GM19328 (cell line): ENCODE results near the gene CTBP2.
"Not testable (repeated sequence)": the region's sequence is repeated elsewhere in the genome, so short reads cannot be mapped to it uniquely, and the experiment has no call there.

ENCODE experiments used
- ATAC-seq: cut with Tn5 transposase; IDR thresholded peaks from one replicate; pipeline ENCODE4 v1.9.1; 2021; ENCODE audit warnings: mild to moderate bottlenecking, moderate library complexity; ENCODE audit not compliant: unreplicated experiment

CTBP2 gene

GRCh38 chr10:125186431-125187170 lies 26.2 kb upstream of the CTBP2 start:
- no peak for ATAC-seq

GRCh38 chr10:125179107-125179506 lies 18.7 kb upstream of the CTBP2 start:
- ATAC-seq = not testable (repeated sequence)

GRCh38 chr10:125177641-125178640 lies 17.6 kb upstream of the CTBP2 start:
- no peak for ATAC-seq

GRCh38 chr10:125175807-125176206 lies 15.4 kb upstream of the CTBP2 start:
- ATAC-seq = no peak

GRCh38 chr10:125174360-125174759 lies 14.0 kb upstream of the CTBP2 start:
- ATAC-seq = no peak

- ATAC-seq = no peak
Measured at GRCh38 chr10:125172694-125173093, 12.3 kb upstream of the CTBP2 start.

- ATAC-seq = no peak
Measured at GRCh38 chr10:125171402-125172306, 11.3 kb upstream of the CTBP2 start.

- ATAC-seq = no peak
Measured at GRCh38 chr10:125169915-125170314, 9.6 kb upstream of the CTBP2 start.

- ATAC-seq = no peak
Measured at GRCh38 chr10:125169279-125169678, 8.9 kb upstream of the CTBP2 start.

- ATAC-seq = no peak
Measured at GRCh38 chr10:125166658-125167057, 6.3 kb upstream of the CTBP2 start.

GRCh38 chr10:125165584-125166573 lies 5.5 kb upstream of the CTBP2 start:
- ATAC-seq = no peak

GRCh38 chr10:125164421-125164820 lies 4.1 kb upstream of the CTBP2 start:
- no peak for ATAC-seq

GRCh38 chr10:125163803-125164202 lies 3.4 kb upstream of the CTBP2 start:
- no peak for ATAC-seq

GRCh38 chr10:125163312-125163711 lies 2.9 kb upstream of the CTBP2 start:
- not testable (repeated sequence) for ATAC-seq

- ATAC-seq = no peak
Measured at GRCh38 chr10:125162120-125162931, 2.0 kb upstream of the CTBP2 start.

- ATAC-seq = no peak
Measured at GRCh38 chr10:125161707-125162119, 1.4 kb upstream of the CTBP2 start.

GRCh38 chr10:125160856-125161706 lies 718 bp upstream of the CTBP2 start:
- no peak for ATAC-seq

- no peak for ATAC-seq
Measured at GRCh38 chr10:125159486-125159931, 854 bp downstream of the CTBP2 start.
